GM10266 (cell line): Measurements from ENCODE around the gene LENG8.

Experiments
- DNase-seq: peaks from one replicate; pipeline ENCODE4 v3.0.0; 2012; ENCODE audit errors: extremely low spot score
- TF ChIP-seq, protein P1 (sequence below): IDR thresholded peaks from 2 replicates; pipeline ENCODE4 v1.5.1; 2012; ENCODE audit warnings: mild to moderate bottlenecking, low read depth; ENCODE audit not compliant: control insufficient read depth, insufficient read depth; ENCODE audit errors: missing control alignments

The LENG8 gene

DNA sequence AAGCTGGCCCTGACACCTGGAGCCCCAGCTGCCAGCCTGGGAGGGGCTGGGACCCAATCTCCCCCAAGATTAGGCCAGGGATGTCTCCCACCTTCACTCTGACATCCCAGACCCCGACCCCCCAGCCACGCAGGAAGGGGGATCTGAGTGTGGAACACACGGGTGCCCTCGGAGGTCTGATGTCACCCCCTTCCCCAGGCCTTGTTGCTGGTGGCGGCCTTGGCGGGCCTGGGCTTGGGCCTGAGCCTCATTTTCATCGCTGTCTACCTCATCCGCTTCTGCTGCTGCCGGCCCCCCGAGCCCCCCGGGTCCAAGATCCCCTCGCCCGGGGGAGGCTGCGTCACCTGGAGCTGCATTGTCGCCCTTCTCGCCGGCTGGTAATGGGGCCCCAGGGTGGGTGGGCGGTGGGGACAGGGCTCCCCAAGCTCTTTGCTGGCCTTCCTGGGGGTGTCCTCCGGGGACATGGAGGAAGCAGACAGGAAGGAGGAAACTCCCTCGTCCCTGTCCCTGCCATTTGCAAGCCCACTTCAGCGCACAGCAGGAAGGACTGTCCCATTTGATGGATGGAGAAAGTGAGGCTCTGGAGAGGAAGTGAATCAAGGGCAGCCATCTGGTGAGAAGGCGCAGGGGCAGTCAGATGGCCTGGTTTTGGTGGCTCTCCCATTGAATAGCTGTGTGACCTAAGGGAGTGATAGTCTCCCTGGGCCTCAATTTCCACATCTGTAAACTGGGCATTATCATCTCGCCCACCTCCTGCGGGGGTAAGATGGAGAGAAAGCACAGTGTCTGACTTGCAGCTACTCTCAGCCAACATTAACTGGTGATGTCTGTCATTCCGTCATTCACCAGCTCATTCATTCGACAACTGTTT lies 29.8 kb upstream of the LENG8 start:
- TF ChIP-seq, protein P1, sequence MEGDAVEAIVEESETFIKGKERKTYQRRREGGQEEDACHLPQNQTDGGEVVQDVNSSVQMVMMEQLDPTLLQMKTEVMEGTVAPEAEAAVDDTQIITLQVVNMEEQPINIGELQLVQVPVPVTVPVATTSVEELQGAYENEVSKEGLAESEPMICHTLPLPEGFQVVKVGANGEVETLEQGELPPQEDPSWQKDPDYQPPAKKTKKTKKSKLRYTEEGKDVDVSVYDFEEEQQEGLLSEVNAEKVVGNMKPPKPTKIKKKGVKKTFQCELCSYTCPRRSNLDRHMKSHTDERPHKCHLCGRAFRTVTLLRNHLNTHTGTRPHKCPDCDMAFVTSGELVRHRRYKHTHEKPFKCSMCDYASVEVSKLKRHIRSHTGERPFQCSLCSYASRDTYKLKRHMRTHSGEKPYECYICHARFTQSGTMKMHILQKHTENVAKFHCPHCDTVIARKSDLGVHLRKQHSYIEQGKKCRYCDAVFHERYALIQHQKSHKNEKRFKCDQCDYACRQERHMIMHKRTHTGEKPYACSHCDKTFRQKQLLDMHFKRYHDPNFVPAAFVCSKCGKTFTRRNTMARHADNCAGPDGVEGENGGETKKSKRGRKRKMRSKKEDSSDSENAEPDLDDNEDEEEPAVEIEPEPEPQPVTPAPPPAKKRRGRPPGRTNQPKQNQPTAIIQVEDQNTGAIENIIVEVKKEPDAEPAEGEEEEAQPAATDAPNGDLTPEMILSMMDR: no peak
- peak; percentile 36 for DNase-seq

DNA sequence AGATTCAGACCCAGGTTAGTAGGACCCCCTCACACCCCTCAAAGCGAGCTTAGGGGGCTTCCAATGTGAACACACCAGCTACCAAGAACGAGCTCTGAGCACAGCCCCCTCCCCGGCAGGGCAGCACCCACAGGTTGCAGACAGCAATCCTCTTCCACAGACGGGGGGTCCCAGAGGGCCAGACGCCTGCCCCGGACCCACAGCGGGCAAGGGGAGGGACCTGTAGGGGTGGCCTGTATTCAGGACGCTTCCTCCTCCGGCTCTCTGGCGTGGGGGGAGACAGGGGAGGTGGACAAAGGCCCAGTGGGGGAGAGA lies 29.0 kb upstream of the LENG8 start:
- DNase-seq: peak; percentile 38

DNA sequence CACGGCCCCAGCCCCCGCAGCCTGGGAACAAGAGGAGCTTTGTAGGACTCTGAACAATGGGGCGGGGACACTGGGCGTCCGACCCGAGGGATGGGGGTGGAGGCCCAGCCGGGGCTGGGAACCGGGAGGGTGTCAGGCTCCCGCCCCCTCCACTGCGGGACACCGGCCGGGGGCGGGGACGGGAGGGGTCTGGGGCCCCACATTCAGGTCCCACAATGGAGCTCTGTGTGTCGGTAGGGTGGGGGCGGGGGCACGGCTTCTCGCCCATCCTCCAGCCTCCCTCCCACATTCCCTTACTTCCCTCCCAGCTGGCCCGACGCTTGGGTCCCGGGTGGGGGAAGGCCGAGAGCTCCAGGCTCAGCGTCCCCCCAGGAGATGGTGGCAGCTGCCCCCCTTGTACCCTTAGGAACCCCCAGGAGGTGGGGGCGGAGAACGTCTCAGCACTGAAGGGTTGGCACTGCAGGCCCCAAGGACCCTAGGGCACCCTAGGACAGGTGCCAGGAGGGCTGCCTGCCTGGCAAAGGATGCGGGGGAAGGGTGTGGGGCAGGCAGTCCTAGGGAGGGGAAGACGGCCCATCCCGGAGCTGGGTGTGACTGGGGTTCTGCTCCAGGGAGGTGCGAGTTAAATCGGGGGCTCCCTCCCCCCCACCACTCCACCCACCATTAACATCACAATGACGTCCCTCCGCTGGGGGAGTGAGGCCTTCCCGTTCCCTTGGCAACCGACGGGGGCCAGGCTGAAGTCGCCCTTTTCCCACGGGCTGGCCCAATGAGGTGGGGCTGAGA lies 28.4 kb upstream of the LENG8 start:
- peak; percentile 41 for DNase-seq
- TF ChIP-seq, protein P1: no peak

More for the DNA sequence above, 29.0 kb upstream of the LENG8 start:
- TF ChIP-seq, protein P1: no peak

DNA sequence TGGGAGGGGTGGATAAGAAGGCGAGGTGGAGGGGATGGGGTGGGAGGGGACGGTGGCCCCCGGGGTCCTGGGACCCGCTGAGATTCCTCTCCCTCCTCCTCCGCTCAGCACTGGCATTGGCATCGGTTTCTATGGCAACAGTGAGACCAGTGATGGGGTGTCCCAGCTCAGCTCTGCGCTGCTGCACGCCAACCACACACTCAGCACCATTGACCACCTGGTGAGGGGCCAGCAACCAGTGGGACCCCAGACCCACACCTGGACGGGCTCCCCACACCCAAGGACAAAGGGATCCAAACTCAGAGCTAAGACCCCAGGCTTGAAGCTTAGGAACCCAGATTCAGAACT lies 27.9 kb upstream of the LENG8 start:
- TF ChIP-seq, protein P1: no peak
- peak; percentile 34 for DNase-seq

DNA sequence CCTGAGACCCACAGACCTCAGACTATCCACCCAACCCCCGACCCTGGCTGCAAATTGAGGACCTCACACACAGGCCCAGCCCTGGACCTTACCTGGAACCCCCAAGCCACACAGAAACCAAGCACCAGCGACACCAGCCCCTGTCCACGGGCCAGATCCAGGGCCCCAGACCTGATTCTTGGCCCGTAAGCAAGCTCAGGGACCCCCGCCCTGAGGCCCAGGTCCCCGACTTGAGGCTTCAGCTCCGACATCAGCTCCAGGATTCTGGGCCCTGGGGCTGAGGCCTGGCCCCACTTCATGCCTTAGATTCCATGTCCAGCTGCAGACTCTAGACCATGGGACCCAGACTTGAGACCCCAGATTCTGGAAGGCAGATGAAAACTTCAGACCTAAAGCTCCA lies 27.5 kb upstream of the LENG8 start:
- DNase-seq: peak; percentile 18
- TF ChIP-seq, protein P1: no peak

DNA sequence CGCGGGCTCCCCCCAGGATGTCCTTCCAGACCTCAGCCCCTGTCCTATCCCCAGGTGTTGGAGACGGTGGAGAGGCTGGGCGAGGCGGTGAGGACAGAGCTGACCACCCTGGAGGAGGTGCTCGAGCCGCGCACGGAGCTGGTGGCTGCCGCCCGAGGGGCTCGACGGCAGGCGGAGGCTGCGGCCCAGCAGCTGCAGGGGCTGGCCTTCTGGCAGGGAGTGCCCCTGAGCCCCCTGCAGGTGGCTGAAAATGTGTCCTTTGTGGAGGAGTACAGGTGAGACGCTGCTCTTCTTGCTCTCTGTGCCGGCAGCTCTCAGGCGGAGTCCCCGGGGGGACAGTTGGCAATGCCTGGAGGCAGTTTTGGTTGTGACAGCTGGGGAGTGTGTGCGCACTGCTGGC lies 26.9 kb upstream of the LENG8 start:
- TF ChIP-seq, protein P1: no peak
- DNase-seq: peak; percentile 21

DNA sequence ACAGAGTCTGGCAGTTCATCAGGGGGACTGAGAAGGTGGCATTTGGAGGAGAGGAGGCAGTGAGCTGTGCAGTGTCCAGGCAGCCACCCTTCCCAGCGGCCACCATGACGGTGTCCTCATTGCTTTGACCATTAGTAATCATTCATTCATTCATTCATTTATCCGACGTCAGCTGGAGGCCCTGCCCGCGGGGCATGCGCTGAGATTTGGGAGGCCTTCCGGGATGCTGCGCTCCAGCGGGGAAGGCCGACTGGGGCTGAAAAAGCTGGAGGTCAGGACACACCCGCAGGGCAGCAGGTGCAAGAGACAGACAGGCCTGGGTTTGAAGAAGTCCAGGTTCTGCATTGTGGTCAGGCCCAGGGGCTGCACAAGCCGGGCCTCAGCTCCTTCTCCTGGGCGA lies 24.8 kb upstream of the LENG8 start:
- TF ChIP-seq, protein P1: no peak
- no peak for DNase-seq
